Activated CD8-positive, alpha-beta T cell treated with anti-CD3 and anti-CD28 coated beads for 36 hours (primary cell): ENCODE results near the gene SMOC1. TPM values are rescaled to one million over a fixed set of nuclear protein-coding genes. Genes with fewer than 3 reads are reported as not detected.

Experiments used
- ATAC-seq: fragments of 200-7000 bp; cut with Tn5 transposase; one replicate; pipeline ENCODE4 v1.10.0; 2021; ENCODE audit warnings: mild to moderate bottlenecking, moderate library complexity
- CTCF ChIA-PET: fragments of 350-600 bp; sonication (Branson Sonifier 250); formaldehyde crosslinking; loops from one replicate; lab custom pipeline; 2021; ENCODE audit warnings: antibody characterized with exemption; lab: Charles Lee
- POLR2A ChIA-PET: fragments of 350-600 bp; sonication (Branson Sonifier 250); formaldehyde crosslinking; loops from one replicate; lab custom pipeline; 2021; ENCODE audit warnings: antibody characterized with exemption; lab: Charles Lee
- DNase-seq: peaks from one replicate; pipeline ENCODE4 v3.0.0-alpha.2; 2020
- H3K27ac Mint-ChIP-seq: one replicate; pipeline ENCODE4 v1.8.0; 2021; ENCODE audit warnings: mild to moderate bottlenecking, mixed read lengths
- H3K27me3 Mint-ChIP-seq: one replicate; pipeline ENCODE4 v1.8.0; 2021; ENCODE audit warnings: mixed read lengths
- H3K36me3 Mint-ChIP-seq: one replicate; pipeline ENCODE4 v1.8.0; 2021; ENCODE audit warnings: low read depth, mixed read lengths
- H3K4me1 Mint-ChIP-seq: one replicate; pipeline ENCODE4 v1.8.0; 2021; ENCODE audit warnings: low read depth, mixed read lengths
- H3K4me3 Mint-ChIP-seq: one replicate; pipeline ENCODE4 v1.8.0; 2021; ENCODE audit warnings: mild to moderate bottlenecking, moderate library complexity, mixed read lengths
- H3K9me3 Mint-ChIP-seq: one replicate; pipeline ENCODE4 v1.8.0; 2021; ENCODE audit warnings: mixed read lengths
- intact Hi-C: fragments of 100-400 bp; cut with micrococcal nuclease; formaldehyde crosslinking; loops from one replicate; pipeline ENCODE4 v1.10.0; 2022
- total RNA-seq, 2 experiments: library from RNA; stranded (reverse); gene quantifications; one replicate each; pipeline ENCODE4 v1.2.3, GENCODE V29; 2021
- TF ChIP-seq, protein P1 (sequence below): fragments of 200-600 bp; IDR thresholded peaks from one replicate; pipeline ENCODE4 v1.8.0; 2022; ENCODE audit warnings: antibody characterized with exemption, mild to moderate bottlenecking

Gene SMOC1
- total RNA-seq, 2 experiments from 2014 or later: not detected

DNA sequence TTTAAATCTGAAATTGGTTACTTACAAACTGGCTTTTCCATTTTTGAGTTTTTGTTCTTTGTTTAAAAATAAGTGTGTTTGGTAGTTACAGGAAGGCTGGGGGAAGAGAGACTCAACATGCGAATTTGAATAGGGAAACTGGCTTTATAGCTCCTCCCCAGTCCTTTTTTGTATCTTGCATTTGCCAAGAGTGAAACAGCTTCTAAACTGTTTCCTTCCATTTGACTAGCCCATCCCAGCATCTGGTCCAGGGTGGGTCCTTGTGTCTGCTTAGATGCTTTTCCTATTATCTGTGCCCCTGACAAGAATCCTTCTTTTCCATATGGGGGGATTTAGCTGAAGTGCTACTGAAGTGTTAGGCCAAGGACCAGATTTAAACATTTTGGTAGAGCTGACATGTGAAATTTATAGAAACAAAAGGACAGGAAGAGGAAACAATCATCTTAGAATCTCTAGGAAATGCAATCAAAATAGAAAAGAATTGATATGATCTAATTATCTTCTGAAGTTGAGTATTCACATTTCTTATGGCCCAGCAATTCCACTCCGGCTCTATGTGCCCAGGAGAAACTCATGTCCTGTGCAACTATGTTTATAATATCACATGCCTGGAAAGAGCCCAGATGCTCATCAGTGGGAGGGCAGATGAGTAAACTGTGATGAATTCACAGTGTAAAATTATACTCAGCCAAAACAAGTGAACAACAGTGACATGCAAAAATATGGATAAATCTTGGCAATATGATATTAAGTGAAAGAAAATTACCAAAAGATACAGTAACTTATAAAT is 7.4 kb downstream of the SMOC1 start:
- no peaks in the 10 kb centered on the region for H3K9me3 Mint-ChIP-seq
- H3K27ac Mint-ChIP-seq: no peak overlapping the region
- H3K27me3 Mint-ChIP-seq: peaks cover 27% of the 10 kb centered on the region
- DNase-seq (no peak), ATAC-seq (no peak)
- no peak overlapping the region for H3K4me3 Mint-ChIP-seq
- ChIA-PET POLR2A (interaction anchor here (0.9 kb wide), 1 partner anchor 20 kb away, joined by 3 read pairs; no protein-coding TSS in a partner anchor), CTCF (interaction anchor here (1.1 to 3.3 kb wide), 3 partner anchors 9 to 141 kb away, joined by 3 to 11 read pairs (median 4); no protein-coding TSS in a partner anchor)
- H3K36me3 Mint-ChIP-seq: no peaks in the 10 kb centered on the region
- H3K4me1 Mint-ChIP-seq: no peaks in the 10 kb centered on the region
- TF ChIP-seq, protein P1, sequence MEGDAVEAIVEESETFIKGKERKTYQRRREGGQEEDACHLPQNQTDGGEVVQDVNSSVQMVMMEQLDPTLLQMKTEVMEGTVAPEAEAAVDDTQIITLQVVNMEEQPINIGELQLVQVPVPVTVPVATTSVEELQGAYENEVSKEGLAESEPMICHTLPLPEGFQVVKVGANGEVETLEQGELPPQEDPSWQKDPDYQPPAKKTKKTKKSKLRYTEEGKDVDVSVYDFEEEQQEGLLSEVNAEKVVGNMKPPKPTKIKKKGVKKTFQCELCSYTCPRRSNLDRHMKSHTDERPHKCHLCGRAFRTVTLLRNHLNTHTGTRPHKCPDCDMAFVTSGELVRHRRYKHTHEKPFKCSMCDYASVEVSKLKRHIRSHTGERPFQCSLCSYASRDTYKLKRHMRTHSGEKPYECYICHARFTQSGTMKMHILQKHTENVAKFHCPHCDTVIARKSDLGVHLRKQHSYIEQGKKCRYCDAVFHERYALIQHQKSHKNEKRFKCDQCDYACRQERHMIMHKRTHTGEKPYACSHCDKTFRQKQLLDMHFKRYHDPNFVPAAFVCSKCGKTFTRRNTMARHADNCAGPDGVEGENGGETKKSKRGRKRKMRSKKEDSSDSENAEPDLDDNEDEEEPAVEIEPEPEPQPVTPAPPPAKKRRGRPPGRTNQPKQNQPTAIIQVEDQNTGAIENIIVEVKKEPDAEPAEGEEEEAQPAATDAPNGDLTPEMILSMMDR: no peak
- intact Hi-C loops: no loop called here

GRCh38 chr14:69887740-69888657 is 8.8 kb downstream of the SMOC1 start:
- Mint-ChIP-seq H3K27me3 (peaks cover 19% of the 10 kb centered on the region), H3K4me1 (no peaks in the 10 kb centered on the region), H3K36me3 (no peaks in the 10 kb centered on the region), H3K4me3 (no peak overlapping the region), H3K9me3 (no peaks in the 10 kb centered on the region), H3K27ac (no peak overlapping the region)
- CTCF ChIA-PET: interaction anchor here (0.7 to 3.3 kb wide), 3 partner anchors 10 to 140 kb away, joined by 3 to 11 read pairs (median 3); no protein-coding TSS in a partner anchor
- ATAC-seq: no peak
- intact Hi-C loops: no loop called here
- TF ChIP-seq, protein P1: no peak
- no peak for DNase-seq
- POLR2A ChIA-PET: no interaction called here

DNA sequence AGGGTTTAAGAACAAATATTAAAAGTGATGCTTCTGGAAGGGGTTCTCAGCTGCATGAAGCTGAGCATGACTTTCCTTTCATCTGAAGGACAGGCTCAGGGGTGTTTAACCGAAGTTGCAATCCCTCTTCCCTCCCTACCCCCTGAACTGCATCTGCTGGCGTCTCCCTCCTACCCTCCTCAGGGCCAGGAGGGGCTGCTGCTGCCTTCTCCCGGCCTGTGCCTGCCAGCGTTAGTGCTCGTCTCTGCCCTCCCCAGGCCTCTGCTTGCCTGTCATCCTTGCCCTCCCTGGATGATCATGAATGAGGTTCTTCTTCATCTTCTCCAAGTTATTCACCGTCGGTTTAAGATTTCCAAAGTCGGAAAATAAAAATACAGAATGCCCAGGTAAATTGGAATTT is 12.2 kb downstream of the SMOC1 start:
- Mint-ChIP-seq H3K4me1 (no peaks in the 10 kb centered on the region), H3K4me3 (no peak overlapping the region), H3K9me3 (no peaks in the 10 kb centered on the region), H3K27me3 (peaks cover 19% of the 10 kb centered on the region), H3K27ac (no peak overlapping the region), H3K36me3 (no peaks in the 10 kb centered on the region)
- TF ChIP-seq, protein P1: no peak
- ATAC-seq (no peak), DNase-seq (no peak)
- CTCF ChIA-PET: no interaction called here
- POLR2A ChIA-PET: interaction anchor here (1.0 kb wide), 1 partner anchor 12 kb away, joined by 3 read pairs; the partner anchor contains the start of gene SMOC1
- intact Hi-C loops: no loop called here

DNA sequence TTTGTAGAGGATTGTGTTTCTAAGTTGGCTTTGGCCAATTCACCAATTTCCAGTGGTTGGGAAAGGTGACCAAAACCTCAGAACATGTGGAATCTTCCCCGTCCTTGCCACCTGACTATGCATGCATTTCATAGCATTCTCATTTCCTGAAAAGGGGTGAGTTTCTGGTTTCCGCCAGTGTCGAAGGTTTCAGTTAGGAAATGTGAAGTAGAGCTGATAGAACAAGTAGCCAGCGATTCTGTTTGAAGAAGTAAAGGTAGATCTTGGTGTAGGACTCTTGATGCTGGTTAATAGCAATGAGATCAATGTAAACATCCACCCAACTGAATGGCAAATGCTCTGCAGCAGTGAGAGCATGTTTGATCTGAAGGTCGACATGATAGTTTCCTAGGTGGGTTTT is 15.9 kb downstream of the SMOC1 start:
- intact Hi-C loops: no loop called here

More for the DNA sequence above, 15.9 kb downstream of the SMOC1 start:
- DNase-seq (no peak), ATAC-seq (no peak)
- no peaks in the 10 kb centered on the region for H3K36me3 Mint-ChIP-seq
- no peak overlapping the region for H3K27ac Mint-ChIP-seq
- peaks cover 17% of the 10 kb centered on the region for H3K27me3 Mint-ChIP-seq
- TF ChIP-seq, protein P1: no peak
- no peak overlapping the region for H3K4me3 Mint-ChIP-seq
- POLR2A ChIA-PET: no interaction called here
- H3K4me1 Mint-ChIP-seq: no peaks in the 10 kb centered on the region
- CTCF ChIA-PET: no interaction called here
- peaks cover 12% of the 10 kb centered on the region for H3K9me3 Mint-ChIP-seq
